ENCODE data around the gene TAF12. TPM values are rescaled to one million over a fixed set of nuclear protein-coding genes. Genes with fewer than 3 reads are reported as not detected.

The TAF12 gene
- total and polyA plus RNA-seq, 10 of the 15 experiments (the other 5 are each of a cell fraction or from before 2014, with no cell fraction given): 18.3 to 43.3 (median 28.6) TPM

DNA sequence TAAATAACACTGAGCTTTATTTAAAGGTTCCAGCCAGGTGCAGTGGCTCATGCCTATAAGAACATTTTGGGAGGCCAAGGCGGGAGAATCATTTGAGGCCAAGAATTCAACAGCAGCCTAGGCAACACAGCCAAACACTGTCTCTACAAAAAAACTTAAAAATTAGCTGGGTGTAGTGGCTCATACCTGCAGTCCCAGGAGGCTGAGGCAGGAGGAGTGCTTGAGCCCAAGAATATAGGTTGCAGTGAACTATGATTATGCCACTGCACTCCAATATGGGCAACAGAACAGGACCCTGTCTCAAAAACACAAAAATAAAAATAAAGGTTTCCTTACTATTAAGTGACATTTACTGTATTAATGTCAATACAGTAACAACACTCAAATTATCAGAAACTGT is 2.1 kb downstream of the TAF12 start:
- 100% methylated on average over 1 of the region's 1 CpG for WGBS (ENCODE audit: insufficient coverage, insufficient replicate concordance, low lambda C conversion rate, missing lambda C conversion rate)
- peaks cover 0 to 4% of the 10 kb centered on the region in 2 experiments; a peak in 1 of 4 replicates for H3K36me3 ChIP-seq (ENCODE audit: control insufficient read depth in 2 of 2, insufficient read depth in 2 of 2, low read length in 1 of 2)
- intact Hi-C loops (cut with micrococcal nuclease; ENCODE audit: unreplicated experiment): loop anchor here (5.0 kb wide), 1 partner anchor 123 kb away; no protein-coding TSS in a partner anchor
- H3K27me3 ChIP-seq (replicated peaks in 1 of 2; ENCODE audit: control insufficient read depth in 2 of 2, insufficient read depth in 2 of 2, low read length in 1 of 2): no peaks in the 10 kb centered on the region
- ChIA-PET RAD21 (ENCODE audit: unreplicated experiment) (interaction anchor here (0.7 to 1.5 kb wide), 7 partner anchors 28 to 392 kb away, joined by 3 to 10 read pairs (median 5); partner anchors contain the start of gene GMEB1), CTCF (interaction anchor here (0.7 to 2.4 kb wide), 8 partner anchors 9 to 387 kb away, joined by 3 to 20 read pairs (median 4); no protein-coding TSS in a partner anchor), SMC1A (ENCODE audit: uncharacterized antibody, unreplicated experiment) (interaction anchor here (0.6 to 1.8 kb wide), 10 partner anchors 9 to 236 kb away, joined by 3 to 6 read pairs (median 4); partner anchors contain the start of genes GMEB1 and YTHDF2), POLR2A (interaction anchor here (0.6 to 1.3 kb wide), 6 partner anchors 17 to 1326 kb away, joined by 3 to 4 read pairs (median 3); no protein-coding TSS in a partner anchor)
- no peaks in the 10 kb centered on the region for H4K20me1 ChIP-seq (ENCODE audit: control insufficient read depth, insufficient read depth)
- peaks cover 30% of the 10 kb centered on the region for H3K79me2 ChIP-seq (ENCODE audit: control insufficient read depth, insufficient read depth, low read length)
- peaks cover 11% of the 10 kb centered on the region for H3K4me1 ChIP-seq (ENCODE audit: control insufficient read depth, insufficient read depth, low read length)
- H2AFZ ChIP-seq (ENCODE audit: control insufficient read depth, low read depth, low read length): no peak overlapping the region
- no peak overlapping the region for H3K4me3 ChIP-seq
- ATAC-seq: peak; percentile 48
- TF ChIP-seq SMC3 (IDR thresholded peaks at IDR 0.05; ENCODE audit: borderline replicate concordance, low read length) (peak; percentile 42; the same call in 1 of the 2 replicates), RAD21 (IDR thresholded peaks at IDR 0.05; ENCODE audit: insufficient read depth, low read depth, low read length) (peak; percentile 43; the same call in 1 of the 2 replicates), GABPA (IDR thresholded peaks at IDR 0.05; ENCODE audit: low read depth) (no peak), CTCF (IDR thresholded peaks at IDR 0.05 in 2 of 3, conservative IDR thresholded peaks at IDR 0.05 in 1 of 3; ENCODE audit: control insufficient read depth in 2 of 3, extremely low read depth in 1 of 3, insufficient read depth in 1 of 3, low read depth in 3 of 3, low read length in 3 of 3) (peak; percentile 43 to 52 (median 48); a peak in 4 of 6 replicates), NFYB (IDR thresholded peaks at IDR 0.05; ENCODE audit: insufficient read depth, low read depth, low read length) (no peak), CBFB (IDR thresholded peaks at IDR 0.05; ENCODE audit: low read depth) (no peak), SIX5 (IDR thresholded peaks at IDR 0.05; ENCODE audit: low read depth, low read length, severe bottlenecking) (no peak)
- no peaks in the 10 kb centered on the region for H3K9me3 ChIP-seq (replicated peaks; ENCODE audit: control insufficient read depth, insufficient read depth, low read length)
- H3K27ac ChIP-seq (ENCODE audit: control insufficient read depth, insufficient read depth): no peak overlapping the region
- in situ Hi-C loops (cut with MboI): loop anchor here (5.0 kb wide), 1 partner anchor 237 kb away; no protein-coding TSS in a partner anchor
- DNase-seq (ENCODE audit: low read depth, low spot score): no peak
- no TSS peak for BruUV-seq (replicated peaks)
- peak overlapping the region; percentile 88; the same call in 1 of the 2 replicates for H3K4me2 ChIP-seq (ENCODE audit: control insufficient read depth, insufficient read depth)
- no peak for FAIRE-seq
- no peak overlapping the region for H3K9ac ChIP-seq (ENCODE audit: control insufficient read depth, insufficient read depth, low read length)

Measured in GM12878 (cell line).